ENCODE data around the gene FAM219B.

FAM219B gene

GRCh38 chr15:74884428-74885223 lies 22.0 kb downstream of the FAM219B start:
- intact Hi-C loops (cut with DNase I) = no loop called here

DNA sequence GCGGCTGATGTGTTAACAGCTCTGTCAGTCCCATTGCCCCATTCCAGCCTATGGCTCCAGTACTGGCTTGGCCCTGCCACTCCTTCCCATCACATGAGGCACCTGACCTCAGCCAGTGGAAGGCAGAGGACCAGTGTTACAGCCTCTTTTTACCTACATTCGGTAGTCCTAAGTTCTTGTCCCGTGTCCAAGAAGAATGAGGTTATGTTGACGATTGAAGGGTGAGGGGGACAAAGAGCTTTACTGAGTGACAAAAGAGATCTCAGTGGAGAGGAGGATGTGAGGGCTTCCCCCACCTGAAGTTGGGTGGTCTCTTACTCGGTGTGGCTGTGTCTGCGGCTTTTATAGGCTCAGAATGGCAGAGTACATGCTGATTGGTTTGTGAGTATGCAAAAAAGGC lies 24.1 kb downstream of the FAM219B start:
- DNase-seq = no peak
- intact Hi-C loops (cut with DNase I) = no loop called here

More at GRCh38 chr15:74884428-74885223, 22.0 kb downstream of the FAM219B start:
- no peak for DNase-seq

DNA sequence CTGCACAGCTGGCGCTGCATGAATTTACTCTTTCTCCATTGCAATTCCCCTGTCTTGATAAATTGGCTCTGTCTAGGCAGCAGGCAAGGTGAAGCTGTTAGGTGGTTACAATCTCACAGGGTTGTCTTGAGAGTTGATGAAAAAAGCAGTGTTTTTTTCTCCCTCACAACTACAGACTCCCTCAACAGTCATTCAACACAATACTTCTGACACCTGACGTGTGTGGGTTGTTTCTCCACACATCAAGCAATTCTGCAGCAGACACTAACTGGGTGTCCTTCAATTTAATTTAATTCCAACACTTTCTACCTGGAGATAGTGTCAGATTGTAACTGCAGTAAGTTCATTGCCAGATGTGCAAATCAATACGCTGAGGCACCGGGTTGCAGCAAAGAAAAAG lies 28.4 kb downstream of the FAM219B start:
- peak in 4 of 42 donors; percentile 18 to 54 (median 31) for DNase-seq
- intact Hi-C loops (cut with DNase I) = no loop called here

DNA sequence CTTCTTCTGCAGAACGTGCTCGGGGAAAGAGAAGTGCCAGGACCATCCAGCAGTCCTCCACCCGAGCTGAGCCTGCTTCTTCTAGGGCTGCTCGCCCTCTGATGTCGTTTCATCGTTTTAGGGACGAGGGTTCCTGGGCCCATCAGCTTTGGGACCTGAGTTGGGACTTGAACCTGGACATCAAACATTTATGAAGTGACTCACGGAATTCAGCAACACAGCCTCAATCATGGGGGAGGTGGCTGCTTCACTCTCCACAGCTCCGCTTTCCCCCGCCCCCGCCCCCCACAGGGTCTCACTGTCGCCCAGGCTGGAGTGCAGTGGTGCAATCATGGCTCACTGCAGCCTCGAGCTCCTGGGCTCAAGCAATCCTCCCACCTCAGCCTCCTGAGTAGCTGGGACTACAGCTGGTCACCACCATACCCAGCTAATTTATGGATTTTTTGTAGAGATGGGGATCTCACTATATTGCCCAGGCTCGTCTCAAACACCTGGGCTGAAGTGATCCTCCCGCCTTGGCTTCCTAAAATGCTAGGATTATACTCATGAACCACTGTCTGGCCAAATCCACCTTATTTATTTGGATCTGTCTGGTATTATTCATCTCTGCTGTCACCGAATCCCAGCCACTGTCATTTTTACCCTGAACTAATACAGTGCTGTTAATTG lies 32.8 kb downstream of the FAM219B start:
- intact Hi-C loops (cut with DNase I) = no loop called here
- peak in 20 of 42 donors; percentile 19 to 57 (median 32) for DNase-seq

DNA sequence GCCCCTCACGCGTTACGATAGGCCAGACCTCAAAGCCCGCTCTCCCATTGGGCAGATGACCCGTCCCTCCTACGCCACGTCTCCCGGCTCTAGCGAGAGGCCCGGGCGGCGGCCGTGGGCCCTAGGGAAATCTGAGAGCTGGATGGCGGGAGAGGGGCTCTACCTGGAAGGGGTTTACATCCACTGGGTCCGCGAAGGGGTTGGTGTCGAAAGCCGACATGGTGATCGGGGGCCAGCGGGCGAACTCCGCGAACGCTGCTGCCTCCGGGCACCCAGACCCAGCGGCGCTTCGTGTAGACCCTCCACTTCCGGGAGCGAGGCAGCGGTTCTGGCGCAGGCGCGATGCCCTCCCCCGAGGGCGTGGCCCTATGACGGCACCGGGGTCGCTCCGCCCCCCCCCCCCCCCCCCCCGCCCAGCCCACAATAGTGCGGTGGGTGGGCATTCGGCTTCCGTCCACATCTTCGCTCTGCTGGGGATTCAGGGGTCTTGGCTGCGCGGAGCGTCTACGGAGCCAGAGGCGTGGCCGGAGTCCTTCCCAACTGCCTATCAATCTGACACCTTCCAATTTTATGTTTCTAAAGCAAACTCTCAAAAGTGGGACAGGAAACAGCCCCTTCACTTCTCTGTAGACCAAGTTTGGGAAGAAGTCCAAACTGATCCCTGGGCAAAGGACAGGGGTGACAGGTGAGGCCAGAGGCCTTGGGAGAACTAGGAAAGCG lies 33.5 kb downstream of the FAM219B start, which contains the start of gene SCAMP2:
Gene SCAMP2 (minus strand): TSS at position 330 of the 720 bp plus-strand sequence. CDS start 110 bp downstream, at position 220.
- intact Hi-C loops (cut with DNase I) = no loop called here
- DNase-seq = peak; percentile 89 to 97 (median 95)

- intact Hi-C loops (cut with DNase I) = no loop called here
- no peak for DNase-seq
These were observed 34.0 kb downstream of the FAM219B start for GRCh38 chr15:74872702-74873035.

GRCh38 chr15:74870436-74871215 lies 36.0 kb downstream of the FAM219B start:
- peak in 1 of 42 donors; percentile 5 for DNase-seq
- intact Hi-C loops (cut with DNase I) = no loop called here

GRCh38 chr15:74869726-74870407 lies 36.8 kb downstream of the FAM219B start:
- intact Hi-C loops (cut with DNase I) = no loop called here
- DNase-seq = peak in 40 of 42 donors; percentile 27 to 75 (median 52)

DNA sequence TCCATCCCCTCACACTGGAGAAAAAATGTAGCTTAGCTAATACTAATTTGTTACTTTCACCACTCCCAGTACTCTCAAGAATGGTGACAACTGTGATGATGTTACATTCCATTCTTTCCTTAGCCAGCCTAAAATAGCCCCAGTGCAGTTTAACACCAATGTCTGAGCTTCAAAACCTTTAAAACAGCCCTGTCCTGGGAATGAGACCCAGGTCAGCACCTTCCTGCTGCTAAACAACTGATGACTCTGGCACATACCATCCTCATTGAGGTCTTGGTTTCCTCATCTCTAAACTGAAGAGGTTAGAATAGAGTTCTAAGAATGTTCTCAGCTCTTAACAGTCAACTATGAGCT lies 37.3 kb downstream of the FAM219B start:
- intact Hi-C loops (cut with DNase I) = no loop called here
- DNase-seq = no peak

DNA sequence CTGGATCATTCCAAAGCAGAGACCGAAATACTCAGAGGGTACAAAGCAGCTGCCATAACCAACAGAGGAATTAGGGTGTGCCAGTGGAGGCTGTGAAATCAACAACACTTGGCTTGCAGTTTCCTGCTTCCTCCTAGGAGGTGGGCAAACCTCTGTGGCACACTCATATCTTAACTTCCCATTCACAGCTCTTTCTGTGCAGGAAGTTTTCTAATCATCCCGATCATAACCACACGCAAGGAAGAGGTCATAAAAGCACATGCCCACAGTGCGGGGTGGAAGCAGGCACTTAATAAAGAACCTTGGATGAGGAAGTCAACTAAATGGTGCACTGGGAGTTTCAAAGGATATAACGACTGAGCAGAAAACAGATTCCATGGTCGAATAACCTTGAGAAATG lies 38.6 kb downstream of the FAM219B start:
- intact Hi-C loops (cut with DNase I) = no loop called here
- peak in 2 of 42 donors; percentile 10 to 40 for DNase-seq

DNA sequence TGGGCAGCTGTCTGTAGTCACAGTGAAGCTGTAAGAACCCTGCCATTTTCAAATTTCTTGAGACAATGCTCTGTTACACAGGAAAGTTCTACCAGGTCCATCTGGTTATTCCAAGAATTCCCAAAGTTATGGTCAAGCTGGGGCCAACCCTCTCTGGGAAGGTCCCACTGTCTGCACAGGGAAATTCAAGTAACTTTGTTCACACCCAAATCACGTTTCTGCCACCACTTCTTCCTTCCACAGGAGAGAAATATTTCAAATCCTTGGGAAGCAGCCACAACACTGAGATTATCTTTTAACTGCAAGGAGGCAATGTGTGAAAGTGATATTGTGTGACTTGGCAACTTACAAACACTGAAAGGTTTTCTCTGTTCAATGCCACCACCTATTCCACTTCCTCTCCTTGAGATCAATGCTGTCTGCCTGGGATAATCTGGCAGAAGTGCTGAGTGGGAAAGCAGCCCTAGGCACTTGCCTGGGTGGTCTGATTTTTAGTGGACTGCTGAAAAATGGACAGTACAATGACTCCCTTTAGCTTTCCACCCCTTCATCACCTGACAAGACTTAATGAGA lies 39.1 kb downstream of the FAM219B start:
- intact Hi-C loops (cut with DNase I) = no loop called here
- DNase-seq = no peak

DNA sequence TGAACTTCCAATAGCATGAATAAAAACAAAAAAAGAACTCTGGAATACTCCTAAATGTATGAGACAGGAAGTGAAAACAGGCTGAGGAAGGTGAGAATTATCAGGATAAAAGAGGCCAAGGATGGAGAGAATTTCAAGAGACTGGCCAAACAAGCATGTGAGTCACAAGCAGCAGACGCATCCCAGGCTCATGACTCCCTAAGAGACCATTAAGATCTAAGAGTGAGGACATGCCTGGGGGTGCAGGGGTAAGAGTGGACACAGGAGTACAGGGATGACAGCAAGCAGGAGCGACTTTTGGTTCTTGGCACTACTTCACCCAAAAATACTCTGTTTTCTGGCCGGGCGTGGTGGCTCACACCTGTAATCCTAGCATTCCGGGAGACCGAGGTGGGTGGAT lies 40.6 kb downstream of the FAM219B start:
- DNase-seq = no peak
- intact Hi-C loops (cut with DNase I) = no loop called here

GRCh38 chr15:74865316-74865715 lies 41.3 kb downstream of the FAM219B start:
- intact Hi-C loops (cut with DNase I) = no loop called here
- DNase-seq = no peak

DNA sequence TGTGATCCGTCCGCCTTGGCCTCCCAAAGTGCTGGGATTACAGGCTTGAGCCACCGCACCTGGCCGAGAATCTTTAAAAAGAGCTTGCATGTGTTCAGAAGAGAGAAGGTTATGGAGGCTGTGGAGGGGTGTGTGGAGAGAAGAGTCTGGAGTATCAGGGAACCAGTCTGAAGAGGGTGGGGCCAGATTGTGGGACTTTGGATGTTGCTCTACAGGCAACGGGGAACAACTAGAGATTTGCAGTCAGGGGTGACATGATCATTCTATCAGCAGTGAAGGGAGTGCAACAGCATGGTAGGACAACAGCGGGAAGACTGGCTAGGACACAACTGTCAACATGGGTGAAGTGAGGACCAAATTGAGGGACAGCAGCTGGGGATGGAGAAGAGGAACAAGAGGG lies 42.4 kb downstream of the FAM219B start:
- intact Hi-C loops (cut with DNase I) = no loop called here
- DNase-seq = no peak

DNA sequence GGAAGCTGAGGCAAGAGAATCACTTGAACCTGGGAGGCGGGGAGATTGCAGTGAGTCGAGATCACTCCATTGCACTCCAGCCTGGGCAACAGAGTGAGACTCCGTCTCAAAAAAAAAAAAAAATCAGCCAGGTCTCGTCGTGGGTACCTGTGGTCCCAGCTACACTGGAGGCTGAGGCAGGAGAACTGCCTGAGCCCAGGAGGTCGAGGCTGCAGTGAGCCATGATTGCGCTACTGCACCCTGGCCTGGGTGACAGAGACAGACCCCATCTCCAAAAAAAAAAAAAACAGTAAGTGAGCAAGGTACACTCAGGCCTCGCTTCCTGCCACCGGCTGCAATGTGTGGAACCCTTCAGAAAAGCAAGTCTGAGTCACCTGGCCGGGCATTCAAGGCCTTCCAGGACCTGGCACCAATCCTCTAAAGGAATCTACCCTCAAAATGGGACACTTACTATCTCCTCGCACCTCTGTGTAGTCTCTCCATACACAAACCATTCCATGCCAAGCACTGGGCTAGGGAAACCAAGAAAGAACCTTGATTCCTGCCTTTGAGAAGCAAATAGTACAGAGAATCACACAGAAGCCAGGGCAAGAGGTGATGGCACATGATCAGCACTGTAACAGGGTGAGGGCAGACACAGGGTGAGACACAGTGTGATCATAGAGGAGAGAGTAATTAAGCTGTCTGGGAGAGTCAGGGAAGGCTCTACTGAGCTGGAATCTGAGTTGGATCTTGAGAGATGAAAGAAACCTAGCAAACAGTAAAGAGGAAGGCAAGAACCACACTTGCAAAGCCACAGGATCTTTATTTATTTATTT lies 43.2 kb downstream of the FAM219B start:
- no peak for DNase-seq
- intact Hi-C loops (cut with DNase I) = no loop called here

GRCh38 chr15:74858369-74858740 lies 48.3 kb downstream of the FAM219B start:
- intact Hi-C loops (cut with DNase I) = no loop called here
- DNase-seq = no peak

DNA sequence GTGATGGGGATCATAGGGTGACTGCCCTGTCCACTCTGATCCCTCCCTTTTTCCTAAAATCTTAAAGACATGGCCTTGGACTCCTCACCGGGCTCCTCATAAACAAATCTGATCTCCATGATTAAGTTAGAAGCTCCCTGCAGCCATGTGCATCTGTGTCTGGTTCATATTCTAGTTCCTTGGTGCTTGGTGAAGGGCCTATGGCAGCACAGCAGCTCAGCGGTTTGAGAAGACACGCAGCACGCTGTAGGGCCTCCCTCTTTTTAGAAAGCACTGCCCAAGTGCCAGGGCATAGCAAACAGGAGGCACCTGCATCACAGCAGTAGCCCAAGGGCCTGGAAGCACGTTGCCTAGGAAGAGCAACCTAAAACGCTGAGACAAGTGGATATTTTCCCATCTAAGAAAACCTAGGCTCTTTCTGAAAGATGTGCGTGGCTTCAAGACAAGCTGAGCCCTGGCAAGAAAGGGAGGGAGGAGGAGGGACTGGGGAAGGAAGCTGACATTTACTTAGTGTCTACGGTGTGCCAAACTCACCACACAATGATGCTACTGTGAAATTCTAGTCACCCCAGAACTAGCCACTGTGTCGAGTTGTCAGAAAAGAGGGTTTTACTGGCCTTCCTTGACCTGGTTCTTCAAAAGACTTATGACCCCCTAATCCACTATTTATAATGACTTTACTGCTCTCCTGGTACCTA lies 48.8 kb downstream of the FAM219B start:
- intact Hi-C loops (cut with DNase I) = no loop called here
- no peak for DNase-seq
